SK-N-SH treated with all-trans-retinoic acid at 6 μM for 48 hours (cell line): ENCODE measurements around the gene VPS39.

ENCODE experiments used
- ATAC-seq: fragments of 200-7000 bp; cut with Tn5 transposase; 3 replicates; pipeline ENCODE4 v1.9.1; 2020; ENCODE audit warnings: mild to moderate bottlenecking, moderate library complexity
- ARNTL ChIP-seq: fragments of 450-650 bp; formaldehyde crosslinking; IDR thresholded peaks from 2 replicates; pipeline ENCODE4 v1.5.0; 2020; ENCODE audit warnings: low read depth, mild to moderate bottlenecking, moderate library complexity, borderline replicate concordance
- BACH2 ChIP-seq: fragments of 250-450 bp; sonication (Bioruptor Pico); IDR thresholded peaks from 2 replicates; pipeline ENCODE4 v1.9.0; 2021; ENCODE audit warnings: mild to moderate bottlenecking, borderline replicate concordance
- CREB5 ChIP-seq: fragments of 250-450 bp; sonication (Bioruptor Pico); IDR thresholded peaks from 2 replicates; pipeline ENCODE4 v1.5.1; 2020; ENCODE audit warnings: low read depth, mild to moderate bottlenecking, moderate library complexity
- CSRNP3 ChIP-seq: fragments of 250-450 bp; sonication (Bioruptor Pico); IDR thresholded peaks from 2 replicates; pipeline ENCODE4 v1.5.1; 2021; ENCODE audit warnings: mild to moderate bottlenecking, moderate library complexity
- ESRRG ChIP-seq: fragments of 250-450 bp; sonication (Bioruptor Pico); IDR thresholded peaks from 2 replicates; pipeline ENCODE4 v1.6.1; 2021; ENCODE audit warnings: mild to moderate bottlenecking
- GLIS3 ChIP-seq: fragments of 250-450 bp; sonication (Bioruptor Pico); IDR thresholded peaks from 2 replicates; pipeline ENCODE4 v1.5.0; 2020; ENCODE audit warnings: mild to moderate bottlenecking, moderate library complexity
- ISL1 ChIP-seq: fragments of 250-450 bp; sonication (Bioruptor Pico); IDR thresholded peaks from 2 replicates; pipeline ENCODE4 v2.1.2; 2022; ENCODE audit warnings: mild to moderate bottlenecking, moderate library complexity
- OSR1 ChIP-seq: fragments of 250-450 bp; sonication (Bioruptor Pico); IDR thresholded peaks from 2 replicates; pipeline ENCODE4 v1.8.0; 2022; ENCODE audit warnings: moderate library complexity, mild to moderate bottlenecking, inconsistent platforms
- PATZ1 ChIP-seq: fragments of 250-450 bp; sonication (Bioruptor Pico); IDR thresholded peaks from 2 replicates; pipeline ENCODE4 v1.8.0; 2020; ENCODE audit warnings: mild to moderate bottlenecking, moderate library complexity, borderline replicate concordance
- POU6F1 ChIP-seq: fragments of 250-450 bp; sonication (Bioruptor Pico); IDR thresholded peaks from 2 replicates; pipeline ENCODE4 v1.8.0; 2021; ENCODE audit warnings: low read depth, mild to moderate bottlenecking, moderate library complexity, borderline replicate concordance
- PPARA ChIP-seq: fragments of 250-450 bp; sonication (Bioruptor Pico); IDR thresholded peaks from 2 replicates; pipeline ENCODE4 v1.5.0; 2020; ENCODE audit warnings: mild to moderate bottlenecking, borderline replicate concordance
- RARB ChIP-seq: fragments of 250-450 bp; sonication (Bioruptor Pico); IDR thresholded peaks from 2 replicates; pipeline ENCODE4 v1.8.0; 2021; ENCODE audit warnings: mild to moderate bottlenecking, moderate library complexity
- SNAI2 ChIP-seq: fragments of 250-450 bp; sonication (Bioruptor Pico); IDR thresholded peaks from 2 replicates; pipeline ENCODE4 v1.5.0; 2020; ENCODE audit warnings: mild to moderate bottlenecking, moderate library complexity
- TCF4 ChIP-seq: fragments of 250-450 bp; sonication (Bioruptor Pico); IDR thresholded peaks from 2 replicates; pipeline ENCODE4 v1.8.0; 2021; ENCODE audit warnings: mild to moderate bottlenecking, moderate library complexity, borderline replicate concordance
- ZC3H10 ChIP-seq: fragments of 250-450 bp; sonication (Bioruptor Pico); IDR thresholded peaks from 2 replicates; pipeline ENCODE4 v1.5.1; 2021; ENCODE audit warnings: mild to moderate bottlenecking, moderate library complexity
- ZFP3 ChIP-seq: fragments of 250-450 bp; sonication (Bioruptor Pico); IDR thresholded peaks from 2 replicates; pipeline ENCODE4 v1.5.0; 2020; ENCODE audit warnings: mild to moderate bottlenecking, moderate library complexity
- ZFP30 ChIP-seq: fragments of 450-650 bp; formaldehyde crosslinking; IDR thresholded peaks from 2 replicates; pipeline ENCODE4 v1.5.0; 2022; ENCODE audit warnings: mild to moderate bottlenecking, moderate library complexity
- ZNF565 ChIP-seq: fragments of 450-650 bp; formaldehyde crosslinking; conservative IDR thresholded peaks from 2 replicates; pipeline ENCODE4 v1.5.0; 2020; ENCODE audit warnings: low read depth, mild to moderate bottlenecking, moderate library complexity
- ZNF70 ChIP-seq: fragments of 450-650 bp; formaldehyde crosslinking; IDR thresholded peaks from 2 replicates; pipeline ENCODE4 v1.5.0; 2020; ENCODE audit warnings: mild to moderate bottlenecking, moderate library complexity

Gene VPS39

GRCh38 chr15:42194513-42194912 lies 13.6 kb downstream of the VPS39 start (continued):
- TF ChIP-seq CSRNP3 (CRISPR knock-in tag) (no peak), ESRRG (no peak), PATZ1 (no peak), TCF4 (CRISPR knock-in tag) (no peak), ZNF70 (CRISPR knock-in tag) (no peak), ZC3H10 (CRISPR knock-in tag) (no peak), PPARA (CRISPR knock-in tag) (no peak), GLIS3 (CRISPR knock-in tag) (no peak), ISL1 (CRISPR knock-in tag) (no peak)

GRCh38 chr15:42193383-42193782 lies 14.7 kb downstream of the VPS39 start:
- TF ChIP-seq GLIS3 (CRISPR knock-in tag) (no peak), SNAI2 (no peak), PATZ1 (no peak), ISL1 (CRISPR knock-in tag) (no peak), RARB (CRISPR knock-in tag) (no peak)
- no peak for ATAC-seq

- no peak for ATAC-seq
- no peak for TF ChIP-seq ZNF70 (CRISPR knock-in tag)
- TF ChIP-seq ZFP30 (CRISPR knock-in tag): no peak
- TF ChIP-seq CREB5 (CRISPR knock-in tag): no peak
- TF ChIP-seq ESRRG: no peak
- no peak for TF ChIP-seq GLIS3 (CRISPR knock-in tag)
- TF ChIP-seq ZNF565 (CRISPR knock-in tag): no peak
- TF ChIP-seq BACH2 (CRISPR knock-in tag): no peak
- no peak for TF ChIP-seq OSR1
- TF ChIP-seq TCF4 (CRISPR knock-in tag): no peak
These were observed 16.3 kb downstream of the VPS39 start for GRCh38 chr15:42191610-42192346.

GRCh38 chr15:42190370-42190769 lies 17.7 kb downstream of the VPS39 start:
- ATAC-seq: no peak
- TF ChIP-seq BACH2 (CRISPR knock-in tag): no peak
- TF ChIP-seq ZFP30 (CRISPR knock-in tag): no peak
- no peak for TF ChIP-seq POU6F1 (CRISPR knock-in tag)
- TF ChIP-seq ZFP3 (CRISPR knock-in tag): no peak
- no peak for TF ChIP-seq GLIS3 (CRISPR knock-in tag)
- no peak for TF ChIP-seq PPARA (CRISPR knock-in tag)
- TF ChIP-seq ARNTL: no peak
- no peak for TF ChIP-seq PATZ1
- TF ChIP-seq ZNF70 (CRISPR knock-in tag): no peak
- TF ChIP-seq ZC3H10 (CRISPR knock-in tag): no peak
